PC-3 (cell line): Measurements from ENCODE around the gene TPO. TPM values are rescaled to one million over a fixed set of nuclear protein-coding genes. Genes with fewer than 3 reads are reported as not detected.

Experiments
- ATAC-seq: fragments of 200-7000 bp; cut with Tn5 transposase; 2 replicates; pipeline ENCODE4 v1.9.1; 2020; ENCODE audit warnings: mild to moderate bottlenecking, moderate library complexity
- BruUV-seq: library from RNA; stranded (reverse); fragments of 400-500 nt; replicated peaks from 2 replicates; lab custom pipeline; 2021; lab: Mats Ljungman, UMichigan
- CTCF ChIA-PET: fragments of 300-600 bp; sonication (Branson Sonifier 250); formaldehyde crosslinking; loops from one replicate; lab custom pipeline; 2022; ENCODE audit warnings: antibody characterized with exemption; lab: Charles Lee
- POLR2A ChIA-PET: fragments of 300-600 bp; sonication (Branson Sonifier 250); formaldehyde crosslinking; loops from one replicate; lab custom pipeline; 2022; ENCODE audit warnings: antibody characterized with exemption; ENCODE audit not compliant: unreplicated experiment; lab: Charles Lee
- DNase-seq: peaks from one replicate; pipeline ENCODE4 v3.0.0-alpha.2; 2015
- H2AFZ ChIP-seq: fragments of 300-600 bp; sonication (generic); 2 replicates; pipeline ENCODE4 v1.6.0; 2016; ENCODE audit warnings: antibody characterized with exemption, low read length
- H3F3A ChIP-seq: fragments of 300-600 bp; sonication (generic); one replicate; pipeline ENCODE4 v1.6.0; 2017; ENCODE audit warnings: antibody characterized with exemption, low read length, control low read depth, mild to moderate bottlenecking; ENCODE audit not compliant: unreplicated experiment
- H3K27ac ChIP-seq: fragments of 300-600 bp; sonication (generic); 2 replicates; pipeline ENCODE4 v1.5.1; 2016; ENCODE audit warnings: mild to moderate bottlenecking, low read length
- H3K27me3 ChIP-seq: fragments of 300-600 bp; sonication (generic); 2 replicates; pipeline ENCODE4 v1.6.1; 2016; ENCODE audit warnings: low read length, mixed read lengths
- H3K36me3 ChIP-seq: fragments of 300-600 bp; sonication (generic); 2 replicates; pipeline ENCODE4 v1.6.1; 2016; ENCODE audit warnings: low read depth, mixed run types, low read length, mixed read lengths
- H3K4me1 ChIP-seq: fragments of 300-600 bp; sonication (generic); 2 replicates; pipeline ENCODE4 v1.5.1; 2016; ENCODE audit warnings: low read length; ENCODE audit not compliant: insufficient read depth
- H3K4me2 ChIP-seq: fragments of 300-600 bp; sonication (generic); 2 replicates; pipeline ENCODE4 v1.6.0; 2016; ENCODE audit warnings: low read length
- H3K4me3 ChIP-seq: fragments of 300-600 bp; sonication (generic); 2 replicates; pipeline ENCODE4 v1.5.1; 2016; ENCODE audit warnings: mild to moderate bottlenecking, low read length, mixed read lengths
- H3K79me2 ChIP-seq: fragments of 300-600 bp; sonication (generic); 2 replicates; pipeline ENCODE4 v1.6.1; 2017; ENCODE audit warnings: low read length, mixed read lengths
- H3K9ac ChIP-seq: fragments of 300-600 bp; sonication (generic); 2 replicates; pipeline ENCODE4 v1.6.0; 2016; ENCODE audit warnings: mild to moderate bottlenecking, low read length
- H3K9me2 ChIP-seq: fragments of 300-600 bp; sonication (generic); replicated peaks from 2 replicates; pipeline ENCODE4 v1.6.1; 2016; ENCODE audit warnings: mixed run types, low read length, mixed read lengths
- H3K9me3 ChIP-seq: fragments of 300-600 bp; sonication (generic); 2 replicates; pipeline ENCODE4 v1.6.1; 2016; ENCODE audit warnings: low read length, mixed read lengths
- H4K20me1 ChIP-seq: fragments of 300-600 bp; sonication (generic); 2 replicates; pipeline ENCODE4 v1.6.1; 2016; ENCODE audit warnings: low read length, mixed read lengths
- CTCF ChIP-seq: fragments of 300-600 bp; sonication (generic); conservative IDR thresholded peaks from 2 replicates; pipeline ENCODE4 v1.5.1; 2017; ENCODE audit warnings: antibody characterized with exemption, low read depth, mild to moderate bottlenecking, low read length
- EZH2 ChIP-seq: fragments of 300-600 bp; sonication (generic); IDR thresholded peaks from one replicate; pipeline ENCODE4 v1.6.1; 2017; ENCODE audit warnings: antibody characterized with exemption, mild to moderate bottlenecking, low read length; ENCODE audit not compliant: unreplicated experiment
- EZH2phosphoT487 ChIP-seq: fragments of 300-600 bp; sonication (generic); IDR thresholded peaks from 2 replicates; pipeline ENCODE4 v1.6.1; 2018; ENCODE audit warnings: mild to moderate bottlenecking, antibody characterized with exemption, low read length, borderline replicate concordance
- intact Hi-C: fragments of 100-400 bp; cut with micrococcal nuclease; formaldehyde crosslinking; loops from 2 replicates; pipeline ENCODE4 v1.9.0; 2023
- total RNA-seq: library from RNA; depleted of rRNA; stranded (reverse); fragments of >200 nt; gene quantifications from 2 replicates; pipeline ENCODE4 v1.2.3, GENCODE V29; 2014

Gene TPO
- total RNA-seq, 1 experiment from 2014 or later = not detected

- H3F3A ChIP-seq = no peaks in the 10 kb centered on the region
- no peak overlapping the region for H3K27ac ChIP-seq
- peak overlapping the region; percentile 51; the same call in 1 of the 2 replicates for H2AFZ ChIP-seq
- BruUV-seq = no TSS peak
- peak overlapping the region; percentile 44 for H3K4me2 ChIP-seq
- peak; percentile 72 for DNase-seq
- no peaks in the 10 kb centered on the region for H4K20me1 ChIP-seq
- H3K4me1 ChIP-seq = 0 out of 2 replicates have a peak, but pooled peaks cover 13% of the 10 kb centered on the region
- TF ChIP-seq EZH2phosphoT487 = no peak
- TF ChIP-seq CTCF = peak; percentile 94
- TF ChIP-seq EZH2 = no peak
- no peak overlapping the region for H3K9ac ChIP-seq
- no peaks in the 10 kb centered on the region for H3K27me3 ChIP-seq
- H3K4me3 ChIP-seq = no peak overlapping the region
- H3K36me3 ChIP-seq = no peaks in the 10 kb centered on the region
- ChIA-PET POLR2A (no interaction called here), CTCF (interaction anchor here (0.6 to 0.7 kb wide), 3 partner anchors 77 to 829 kb away, joined by 3 to 5 read pairs (median 3); no protein-coding TSS in a partner anchor)
- intact Hi-C loops = loop anchor here (1.0 to 10.0 kb wide), 7 partner anchors 301 to 1299 kb away; no protein-coding TSS in a partner anchor
- H3K9me2 ChIP-seq = no peaks in the 10 kb centered on the region
- H3K79me2 ChIP-seq = no peaks in the 10 kb centered on the region
- H3K9me3 ChIP-seq = no peaks in the 10 kb centered on the region
- peak; percentile 30; the same call in 1 of the 2 replicates for ATAC-seq
These were observed 132.8 kb downstream of the TPO start for GRCh38 chr2:1546023-1546591.

GRCh38 chr2:1546901-1547300, 133.6 kb downstream of the TPO start:
- BruUV-seq = no TSS peak

More at GRCh38 chr2:1546901-1547300, 133.6 kb downstream of the TPO start:
- ATAC-seq = no peak
- intact Hi-C loops = loop anchor here (1.0 to 10.0 kb wide), 7 partner anchors 302 to 1300 kb away; no protein-coding TSS in a partner anchor
- Histone ChIP-seq H4K20me1 (no peaks in the 10 kb centered on the region), H3K79me2 (no peaks in the 10 kb centered on the region), H2AFZ (no peak overlapping the region), H3K9me3 (no peaks in the 10 kb centered on the region), H3F3A (no peaks in the 10 kb centered on the region), H3K36me3 (no peaks in the 10 kb centered on the region), H3K27me3 (no peaks in the 10 kb centered on the region), H3K9ac (no peak overlapping the region), H3K27ac (no peak overlapping the region), H3K4me1 (0 out of 2 replicates have a peak, but pooled peaks cover 13% of the 10 kb centered on the region), H3K9me2 (no peaks in the 10 kb centered on the region), H3K4me2 (no peak overlapping the region), H3K4me3 (no peak overlapping the region)
- no peak for TF ChIP-seq EZH2
- TF ChIP-seq EZH2phosphoT487 = no peak
- peak; percentile 35 for TF ChIP-seq CTCF
- POLR2A ChIA-PET = no interaction called here
- DNase-seq = no peak
- CTCF ChIA-PET = interaction anchor here (0.6 kb wide), 2 partner anchors 78 to 830 kb away, joined by 3 to 5 read pairs; no protein-coding TSS in a partner anchor
